ENCODE data around the gene GPX3. TPM values are rescaled to one million over a fixed set of nuclear protein-coding genes. Genes with fewer than 3 reads are reported as not detected.

GPX3 gene
- total RNA-seq, 6 experiments from 2014 or later, result 192 to 869 (median 343) TPM

GRCh38 chr5:151070449-151070848, 50.1 kb downstream of the GPX3 start:
- no CpG with 5 or more reads among the region's 2 CpGs for WGBS (ENCODE audit: insufficient coverage, low coverage, low lambda C conversion rate, missing lambda C conversion rate)
- TF ChIP-seq, protein P1, sequence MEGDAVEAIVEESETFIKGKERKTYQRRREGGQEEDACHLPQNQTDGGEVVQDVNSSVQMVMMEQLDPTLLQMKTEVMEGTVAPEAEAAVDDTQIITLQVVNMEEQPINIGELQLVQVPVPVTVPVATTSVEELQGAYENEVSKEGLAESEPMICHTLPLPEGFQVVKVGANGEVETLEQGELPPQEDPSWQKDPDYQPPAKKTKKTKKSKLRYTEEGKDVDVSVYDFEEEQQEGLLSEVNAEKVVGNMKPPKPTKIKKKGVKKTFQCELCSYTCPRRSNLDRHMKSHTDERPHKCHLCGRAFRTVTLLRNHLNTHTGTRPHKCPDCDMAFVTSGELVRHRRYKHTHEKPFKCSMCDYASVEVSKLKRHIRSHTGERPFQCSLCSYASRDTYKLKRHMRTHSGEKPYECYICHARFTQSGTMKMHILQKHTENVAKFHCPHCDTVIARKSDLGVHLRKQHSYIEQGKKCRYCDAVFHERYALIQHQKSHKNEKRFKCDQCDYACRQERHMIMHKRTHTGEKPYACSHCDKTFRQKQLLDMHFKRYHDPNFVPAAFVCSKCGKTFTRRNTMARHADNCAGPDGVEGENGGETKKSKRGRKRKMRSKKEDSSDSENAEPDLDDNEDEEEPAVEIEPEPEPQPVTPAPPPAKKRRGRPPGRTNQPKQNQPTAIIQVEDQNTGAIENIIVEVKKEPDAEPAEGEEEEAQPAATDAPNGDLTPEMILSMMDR (IDR thresholded peaks at IDR 0.05), result no peak
- no peak for TF ChIP-seq POLR2A (IDR thresholded peaks at IDR 0.05)
- Histone ChIP-seq H3K4me1 (peaks cover 0 to 38% (median 15%) of the 10 kb centered on the region in 4 donors), H3K27me3 (no peaks in the 10 kb centered on the region), H3K4me3 (no peak overlapping the region), H3K9me3 (no peaks in the 10 kb centered on the region), H3K36me3 (peaks cover 0 to 7% (median 0%) of the 10 kb centered on the region in 4 donors), H3K27ac (no peak overlapping the region)
- no peak for DNase-seq
- intact Hi-C loops (cut with DNase I), result no loop called here
- ATAC-seq, result no peak

GRCh38 chr5:151071021-151071420, 50.6 kb downstream of the GPX3 start:
- no peak for TF ChIP-seq POLR2A (IDR thresholded peaks at IDR 0.05)
- TF ChIP-seq, protein P1 (IDR thresholded peaks at IDR 0.05), result no peak
- Histone ChIP-seq H3K36me3 (peaks cover 0 to 7% (median 0%) of the 10 kb centered on the region in 4 donors), H3K4me1 (peaks cover 0 to 39% (median 18%) of the 10 kb centered on the region in 4 donors), H3K27ac (no peak overlapping the region), H3K4me3 (no peak overlapping the region), H3K9me3 (no peaks in the 10 kb centered on the region), H3K27me3 (no peaks in the 10 kb centered on the region)
- 92% methylated on average over 2 of the region's 4 CpGs for WGBS (ENCODE audit: insufficient coverage, low coverage, low lambda C conversion rate, missing lambda C conversion rate)
- no peak for DNase-seq
- intact Hi-C loops (cut with DNase I), result no loop called here
- ATAC-seq, result no peak

DNA sequence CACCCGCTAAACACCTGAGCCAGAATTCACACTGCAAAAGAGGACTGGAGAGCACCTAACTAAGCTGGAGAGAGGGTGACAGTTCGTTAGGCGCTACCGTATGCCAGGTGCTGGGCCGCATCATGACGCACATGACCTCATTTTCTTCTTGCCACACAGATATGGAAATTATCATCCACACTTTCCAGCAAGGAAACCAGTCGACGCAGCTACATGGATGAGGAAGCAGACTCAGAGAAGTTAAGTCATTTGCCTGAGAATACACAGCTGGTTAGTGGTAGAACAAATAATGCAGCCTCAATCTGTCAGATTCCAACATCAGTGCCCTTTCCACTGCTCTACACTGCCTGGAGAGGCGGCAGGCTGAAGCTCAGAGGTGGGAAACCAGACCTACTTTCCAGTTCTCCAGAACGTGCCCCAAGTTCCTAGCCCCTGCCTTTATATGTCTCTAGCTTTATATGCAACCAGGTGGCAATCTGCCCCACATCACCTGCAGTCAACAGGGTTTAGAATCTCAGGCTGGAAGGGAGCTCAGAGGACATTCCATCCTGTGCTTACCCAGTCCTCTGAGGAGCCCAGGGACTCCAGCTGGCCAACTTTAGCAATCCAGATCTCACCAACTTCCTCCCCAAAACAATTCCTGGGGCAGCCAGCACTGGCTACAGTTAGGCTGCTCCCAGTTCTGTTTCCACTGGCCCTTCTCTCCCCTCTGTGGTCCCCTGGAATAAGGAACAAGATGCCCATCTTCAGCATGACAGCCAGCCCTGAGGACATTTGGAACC, 51.6 kb downstream of the GPX3 start:
- TF ChIP-seq, protein P1 (IDR thresholded peaks at IDR 0.05), result no peak
- no peak for TF ChIP-seq POLR2A (IDR thresholded peaks at IDR 0.05)
- DNase-seq (no peak), ATAC-seq (no peak)
- Histone ChIP-seq H3K27me3 (no peaks in the 10 kb centered on the region), H3K27ac (no peak overlapping the region), H3K4me3 (no peak overlapping the region), H3K9me3 (no peaks in the 10 kb centered on the region), H3K36me3 (peaks cover 0 to 2% (median 0%) of the 10 kb centered on the region in 4 donors), H3K4me1 (peaks cover 0 to 45% (median 23%) of the 10 kb centered on the region in 4 donors)
- WGBS (ENCODE audit: insufficient coverage, low coverage, low lambda C conversion rate, missing lambda C conversion rate), result 92% methylated on average over 5 of the region's 10 CpGs
- intact Hi-C loops (cut with DNase I), result no loop called here

DNA sequence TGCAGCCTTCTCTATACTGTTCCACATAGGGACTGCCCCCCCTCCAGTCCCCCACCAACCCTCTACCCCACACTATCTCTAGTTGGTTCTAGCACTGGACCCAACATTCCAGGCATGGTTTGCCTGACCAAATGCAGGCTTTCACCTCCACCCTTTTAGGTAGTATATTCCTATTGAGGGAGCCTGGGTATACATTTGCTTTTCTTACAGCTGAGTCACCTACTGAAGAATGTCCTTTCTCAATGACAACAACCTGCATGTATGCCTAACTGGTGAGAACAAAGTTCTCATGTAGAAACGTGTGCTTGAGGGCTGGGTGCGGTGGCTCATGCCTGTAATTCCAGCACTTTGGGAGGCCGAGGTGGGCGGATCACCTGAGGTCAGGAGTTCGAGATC, 52.2 kb downstream of the GPX3 start:
- no peak overlapping the region for H3K27ac ChIP-seq
- no peak overlapping the region for H3K4me3 ChIP-seq
- no peaks in the 10 kb centered on the region for H3K9me3 ChIP-seq
- WGBS (ENCODE audit: insufficient coverage, low coverage, low lambda C conversion rate, missing lambda C conversion rate), result 65% methylated on average over 5 of the region's 5 CpGs
- ATAC-seq (no peak), DNase-seq (no peak)
- peaks cover 0 to 49% (median 26%) of the 10 kb centered on the region in 4 donors for H3K4me1 ChIP-seq
- H3K36me3 ChIP-seq, result no peaks in the 10 kb centered on the region
- no peak for TF ChIP-seq POLR2A (IDR thresholded peaks at IDR 0.05)
- TF ChIP-seq, protein P1 (IDR thresholded peaks at IDR 0.05), result no peak
- no peaks in the 10 kb centered on the region for H3K27me3 ChIP-seq
- intact Hi-C loops (cut with DNase I), result no loop called here
